K562 (cell line): ENCODE results near the gene METRN. TPM values are rescaled to one million over a fixed set of nuclear protein-coding genes. Genes with fewer than 3 reads are reported as not detected.

Experiments used
- DMBX1 ChIP-seq: fragments of 250-450 bp; sonication (Bioruptor Pico); IDR thresholded peaks from 2 replicates; pipeline ENCODE4 v1.8.0; 2022; ENCODE audit warnings: inconsistent platforms, mild to moderate bottlenecking, moderate library complexity, borderline replicate concordance
- ELF2 ChIP-seq: fragments of 250-450 bp; sonication (Bioruptor Pico); IDR thresholded peaks from 2 replicates; pipeline ENCODE4 v1.5.0; 2021; ENCODE audit warnings: mild to moderate bottlenecking
- HNRNPH1 ChIP-seq: fragments of 200-400 bp; formaldehyde crosslinking; optimal IDR thresholded peaks from 2 replicates; pipeline ENCODE3; 2017; ENCODE audit warnings: low read depth, mild to moderate bottlenecking, low read length, moderate library complexity
- MEF2D ChIP-seq: conservative IDR thresholded peaks from 2 replicates; pipeline ENCODE4 v1.6.1; 2016; ENCODE audit warnings: low read depth, missing genetic modification characterization, missing compliant biosample characterization
- TBP ChIP-seq: optimal IDR thresholded peaks from 2 replicates; pipeline ENCODE3; 2011; ENCODE audit warnings: low read depth, low read length, improper control_type of control experiment
- ZBTB40 ChIP-seq, 2 experiments: fragments of 450-650 bp in 1 of 2; sonication (generic) in 1 of 2; formaldehyde crosslinking in 1 of 2; IDR thresholded peaks; 2 replicates each; pipeline versions ENCODE4 v1.7.1 to v1.9.0; 2016 to 2022; ENCODE audit warnings: inconsistent platforms in 1 of 2, mild to moderate bottlenecking in 1 of 2, missing genetic modification reagents in 1 of 2
- ZNF347 ChIP-seq: fragments of 450-650 bp; formaldehyde crosslinking; IDR thresholded peaks from 2 replicates; pipeline ENCODE4 v1.4.0; 2020; ENCODE audit warnings: low read depth, mild to moderate bottlenecking, moderate library complexity
- ZNF407 ChIP-seq: fragments of 450-650 bp; IDR thresholded peaks from 2 replicates; pipeline ENCODE4 v1.6.1; 2016; ENCODE audit warnings: low read depth
- ZNF695 ChIP-seq: fragments of 450-650 bp; formaldehyde crosslinking; IDR thresholded peaks from 2 replicates; pipeline ENCODE4 v1.4.0; 2020; ENCODE audit warnings: mild to moderate bottlenecking, moderate library complexity
- polyA plus RNA-seq, 8 experiments: library from polyadenylated mRNA; depleted of rRNA in 4 of 8; stranded (reverse) in 5 of 8; unstranded in 3 of 8; fragments of >200 nt; fragmentation: Nextera tagmentation in 2 of 8; fragmentation: Illumina TruSeq in 1 of 8; extraction: Ambion mirVana in 2 of 8; extraction: Trizol in 1 of 8; gene quantifications; 2 replicates each; pipeline versions ENCODE4 v1.2.1 to v1.2.3, GENCODE V29; 2011 to 2014; ENCODE audit warnings: inconsistent platforms in 1 of 8, missing spikeins in 1 of 8
- total RNA-seq, 7 experiments: library from RNA; depleted of rRNA in 6 of 7; stranded (reverse); fragments of >200 nt in 6 of 7; fragmentation: Illumina TruSeq in 2 of 7; extraction: Trizol in 2 of 7; gene quantifications; 2 replicates each; pipeline versions ENCODE4 v1.2.1 to v1.2.3, GENCODE V29; 2011 to 2021; ENCODE audit warnings: low replicate concordance in 1 of 7

Gene METRN
- total and polyA plus RNA-seq, 9 of the 15 experiments (the other 6 are each of a cell fraction or from before 2014, with no cell fraction given): 0.20 to 89.8 (median 15.4) TPM

- TF ChIP-seq ZBTB40 (IDR thresholded peaks at IDR 0.05) (peak; percentile 94), ZBTB40 (CRISPR knock-in tag; IDR thresholded peaks at IDR 0.05) (peak; percentile 13; the same call in 1 of the 2 replicates), DMBX1 (CRISPR knock-in tag) (no peak), MEF2D (tag) (no peak), ZNF695 (CRISPR knock-in tag) (no peak), ZNF407 (no peak), ELF2 (peak; percentile 76; the same call in 1 of the 2 replicates), HNRNPH1 (no peak), ZNF347 (CRISPR knock-in tag) (no peak), TBP (peak; percentile 64)
Measured at GRCh38 chr16:720990-721764, 6.3 kb downstream of the METRN start, which contains the start of gene ANTKMT (continued).
